HG03025 (cell line): Measurements from ENCODE around the gene PXK.

Experiments
- ATAC-seq: cut with Tn5 transposase; IDR thresholded peaks from one replicate; pipeline ENCODE4 v1.9.1; 2021; ENCODE audit warnings: mild to moderate bottlenecking, moderate library complexity; ENCODE audit not compliant: unreplicated experiment, low FRiP score

PXK gene

GRCh38 chr3:58345457-58345856 is 12.8 kb downstream of the PXK start:
- ATAC-seq = no peak

GRCh38 chr3:58346368-58346767 is 13.7 kb downstream of the PXK start:
- ATAC-seq = no peak

GRCh38 chr3:58347984-58348383 is 15.3 kb downstream of the PXK start:
- ATAC-seq = no peak

GRCh38 chr3:58349792-58350626 is 17.3 kb downstream of the PXK start:
- peak; percentile 85 for ATAC-seq

- no peak for ATAC-seq
These were observed 17.9 kb downstream of the PXK start for GRCh38 chr3:58350627-58351013.

- ATAC-seq = no peak
These were observed 19.2 kb downstream of the PXK start for GRCh38 chr3:58351920-58352319.

- no peak for ATAC-seq
These were observed 19.9 kb downstream of the PXK start for GRCh38 chr3:58352626-58353025.

- ATAC-seq = no peak
These were observed 21.2 kb downstream of the PXK start for GRCh38 chr3:58353722-58354553.

- peak; percentile 74 for ATAC-seq
These were observed 22.5 kb downstream of the PXK start for GRCh38 chr3:58355179-58355578.

- ATAC-seq = no peak
These were observed 23.4 kb downstream of the PXK start for GRCh38 chr3:58356054-58356453.

- ATAC-seq = no peak
These were observed 24.7 kb downstream of the PXK start for GRCh38 chr3:58357402-58357801.

GRCh38 chr3:58358092-58358491 is 25.4 kb downstream of the PXK start:
- no peak for ATAC-seq

GRCh38 chr3:58358808-58359207 is 26.1 kb downstream of the PXK start:
- no peak for ATAC-seq

GRCh38 chr3:58359621-58360020 is 26.9 kb downstream of the PXK start:
- no peak for ATAC-seq

GRCh38 chr3:58361866-58362265 is 29.2 kb downstream of the PXK start:
- no peak for ATAC-seq

GRCh38 chr3:58366699-58367098 is 34.0 kb downstream of the PXK start:
- no peak for ATAC-seq

GRCh38 chr3:58369038-58369437 is 36.3 kb downstream of the PXK start:
- no peak for ATAC-seq

- no peak for ATAC-seq
These were observed 37.2 kb downstream of the PXK start for GRCh38 chr3:58369876-58370275.

- no peak for ATAC-seq
These were observed 37.7 kb downstream of the PXK start for GRCh38 chr3:58370407-58370806.

GRCh38 chr3:58371754-58372153 is 39.1 kb downstream of the PXK start:
- ATAC-seq = no peak

- ATAC-seq = no peak
These were observed 42.6 kb downstream of the PXK start for GRCh38 chr3:58375254-58375653.

GRCh38 chr3:58377168-58377567 is 44.5 kb downstream of the PXK start:
- no peak for ATAC-seq
